ENCODE measurements around the gene ZNF205. TPM values are rescaled to one million over a fixed set of nuclear protein-coding genes. Genes with fewer than 3 reads are reported as not detected.

Gene ZNF205
- total and polyA plus RNA-seq, 9 of the 15 experiments (the other 6 are each of a cell fraction or from before 2014, with no cell fraction given) = 2.4 to 11.8 (median 5.1) TPM; not detected in 2

DNA sequence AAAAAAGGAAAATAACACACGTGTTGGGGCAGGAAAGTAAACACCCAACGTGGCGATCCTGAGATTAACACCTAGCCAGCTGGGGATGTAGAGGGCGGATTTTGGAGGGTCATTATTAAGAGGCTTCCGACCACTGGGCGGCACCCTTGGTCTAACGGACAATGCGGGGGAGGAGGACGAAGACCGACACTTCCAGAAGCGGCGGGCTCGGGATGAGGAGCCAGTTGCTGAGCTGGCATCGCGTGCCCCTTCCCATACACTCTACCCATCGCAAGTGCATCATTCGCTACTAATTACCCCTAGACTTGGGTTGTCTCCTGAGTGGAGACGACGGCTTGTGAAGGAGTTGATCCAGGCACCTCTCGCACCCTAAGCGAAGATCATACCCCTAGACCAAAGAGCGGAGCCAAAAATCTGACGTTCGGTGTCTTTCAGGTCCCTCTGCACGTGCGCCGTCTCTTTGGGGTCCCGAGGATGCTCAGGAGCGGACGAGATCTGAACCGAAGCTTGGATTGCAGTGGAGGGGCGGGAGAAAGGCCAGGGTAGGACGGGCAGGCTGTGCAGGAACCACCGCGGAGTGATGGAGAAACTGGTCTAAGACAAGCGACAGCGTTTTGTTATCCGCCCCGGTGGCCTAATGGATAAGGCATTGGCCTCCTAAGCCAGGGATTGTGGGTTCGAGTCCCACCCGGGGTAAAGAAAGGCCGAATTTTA is 40.0 kb downstream of the ZNF205 start (continued):
- TF ChIP-seq, protein P1, sequence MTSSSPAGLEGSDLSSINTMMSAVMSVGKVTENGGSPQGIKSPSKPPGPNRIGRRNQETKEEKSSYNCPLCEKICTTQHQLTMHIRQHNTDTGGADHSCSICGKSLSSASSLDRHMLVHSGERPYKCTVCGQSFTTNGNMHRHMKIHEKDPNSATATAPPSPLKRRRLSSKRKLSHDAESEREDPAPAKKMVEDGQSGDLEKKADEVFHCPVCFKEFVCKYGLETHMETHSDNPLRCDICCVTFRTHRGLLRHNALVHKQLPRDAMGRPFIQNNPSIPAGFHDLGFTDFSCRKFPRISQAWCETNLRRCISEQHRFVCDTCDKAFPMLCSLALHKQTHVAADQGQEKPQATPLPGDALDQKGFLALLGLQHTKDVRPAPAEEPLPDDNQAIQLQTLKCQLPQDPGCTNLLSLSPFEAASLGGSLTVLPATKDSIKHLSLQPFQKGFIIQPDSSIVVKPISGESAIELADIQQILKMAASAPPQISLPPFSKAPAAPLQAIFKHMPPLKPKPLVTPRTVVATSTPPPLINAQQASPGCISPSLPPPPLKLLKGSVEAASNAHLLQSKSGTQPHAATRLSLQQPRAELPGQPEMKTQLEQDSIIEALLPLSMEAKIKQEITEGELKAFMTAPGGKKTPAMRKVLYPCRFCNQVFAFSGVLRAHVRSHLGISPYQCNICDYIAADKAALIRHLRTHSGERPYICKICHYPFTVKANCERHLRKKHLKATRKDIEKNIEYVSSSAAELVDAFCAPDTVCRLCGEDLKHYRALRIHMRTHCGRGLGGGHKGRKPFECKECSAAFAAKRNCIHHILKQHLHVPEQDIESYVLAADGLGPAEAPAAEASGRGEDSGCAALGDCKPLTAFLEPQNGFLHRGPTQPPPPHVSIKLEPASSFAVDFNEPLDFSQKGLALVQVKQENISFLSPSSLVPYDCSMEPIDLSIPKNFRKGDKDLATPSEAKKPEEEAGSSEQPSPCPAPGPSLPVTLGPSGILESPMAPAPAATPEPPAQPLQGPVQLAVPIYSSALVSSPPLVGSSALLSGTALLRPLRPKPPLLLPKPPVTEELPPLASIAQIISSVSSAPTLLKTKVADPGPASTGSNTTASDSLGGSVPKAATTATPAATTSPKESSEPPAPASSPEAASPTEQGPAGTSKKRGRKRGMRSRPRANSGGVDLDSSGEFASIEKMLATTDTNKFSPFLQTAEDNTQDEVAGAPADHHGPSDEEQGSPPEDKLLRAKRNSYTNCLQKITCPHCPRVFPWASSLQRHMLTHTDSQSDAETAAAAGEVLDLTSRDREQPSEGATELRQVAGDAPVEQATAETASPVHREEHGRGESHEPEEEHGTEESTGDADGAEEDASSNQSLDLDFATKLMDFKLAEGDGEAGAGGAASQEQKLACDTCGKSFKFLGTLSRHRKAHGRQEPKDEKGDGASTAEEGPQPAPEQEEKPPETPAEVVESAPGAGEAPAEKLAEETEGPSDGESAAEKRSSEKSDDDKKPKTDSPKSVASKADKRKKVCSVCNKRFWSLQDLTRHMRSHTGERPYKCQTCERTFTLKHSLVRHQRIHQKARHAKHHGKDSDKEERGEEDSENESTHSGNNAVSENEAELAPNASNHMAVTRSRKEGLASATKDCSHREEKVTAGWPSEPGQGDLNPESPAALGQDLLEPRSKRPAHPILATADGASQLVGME (CRISPR knock-in tag; IDR thresholded peaks at IDR 0.05) = 0 out of 2 replicates have a peak, but pooled peaks have one; percentile 8
- TF ChIP-seq ZNF699 (CRISPR knock-in tag; IDR thresholded peaks at IDR 0.05; ENCODE audit: insufficient replicate concordance) (no peak), NRF1 (conservative IDR thresholded peaks at IDR 0.05 in 1 of 2, IDR thresholded peaks at IDR 0.05 in 1 of 2) (peak; percentile 73 to 77), DIDO1 (tag; IDR thresholded peaks at IDR 0.05; ENCODE audit: low read depth) (peak; percentile 14; the same call in 1 of the 2 replicates), TBP (optimal IDR thresholded peaks at IDR 0.05; ENCODE audit: low read depth, low read length) (peak; percentile 99), ZNF23 (CRISPR knock-in tag; IDR thresholded peaks at IDR 0.05) (no peak), FIP1L1 (IDR thresholded peaks at IDR 0.05; ENCODE audit: low read depth, low read length, poor library complexity, severe bottlenecking) (no peak), ZNF146 (CRISPR knock-in tag; IDR thresholded peaks at IDR 0.05; ENCODE audit: unreplicated experiment) (no peak), GTF2E2 (tag; IDR thresholded peaks at IDR 0.05) (0 out of 2 replicates have a peak, but pooled peaks have one; percentile 45), BDP1 (IDR thresholded peaks at IDR 0.05; ENCODE audit: insufficient read depth, insufficient read length) (peak; percentile 77)
- TF ChIP-seq, protein P2, sequence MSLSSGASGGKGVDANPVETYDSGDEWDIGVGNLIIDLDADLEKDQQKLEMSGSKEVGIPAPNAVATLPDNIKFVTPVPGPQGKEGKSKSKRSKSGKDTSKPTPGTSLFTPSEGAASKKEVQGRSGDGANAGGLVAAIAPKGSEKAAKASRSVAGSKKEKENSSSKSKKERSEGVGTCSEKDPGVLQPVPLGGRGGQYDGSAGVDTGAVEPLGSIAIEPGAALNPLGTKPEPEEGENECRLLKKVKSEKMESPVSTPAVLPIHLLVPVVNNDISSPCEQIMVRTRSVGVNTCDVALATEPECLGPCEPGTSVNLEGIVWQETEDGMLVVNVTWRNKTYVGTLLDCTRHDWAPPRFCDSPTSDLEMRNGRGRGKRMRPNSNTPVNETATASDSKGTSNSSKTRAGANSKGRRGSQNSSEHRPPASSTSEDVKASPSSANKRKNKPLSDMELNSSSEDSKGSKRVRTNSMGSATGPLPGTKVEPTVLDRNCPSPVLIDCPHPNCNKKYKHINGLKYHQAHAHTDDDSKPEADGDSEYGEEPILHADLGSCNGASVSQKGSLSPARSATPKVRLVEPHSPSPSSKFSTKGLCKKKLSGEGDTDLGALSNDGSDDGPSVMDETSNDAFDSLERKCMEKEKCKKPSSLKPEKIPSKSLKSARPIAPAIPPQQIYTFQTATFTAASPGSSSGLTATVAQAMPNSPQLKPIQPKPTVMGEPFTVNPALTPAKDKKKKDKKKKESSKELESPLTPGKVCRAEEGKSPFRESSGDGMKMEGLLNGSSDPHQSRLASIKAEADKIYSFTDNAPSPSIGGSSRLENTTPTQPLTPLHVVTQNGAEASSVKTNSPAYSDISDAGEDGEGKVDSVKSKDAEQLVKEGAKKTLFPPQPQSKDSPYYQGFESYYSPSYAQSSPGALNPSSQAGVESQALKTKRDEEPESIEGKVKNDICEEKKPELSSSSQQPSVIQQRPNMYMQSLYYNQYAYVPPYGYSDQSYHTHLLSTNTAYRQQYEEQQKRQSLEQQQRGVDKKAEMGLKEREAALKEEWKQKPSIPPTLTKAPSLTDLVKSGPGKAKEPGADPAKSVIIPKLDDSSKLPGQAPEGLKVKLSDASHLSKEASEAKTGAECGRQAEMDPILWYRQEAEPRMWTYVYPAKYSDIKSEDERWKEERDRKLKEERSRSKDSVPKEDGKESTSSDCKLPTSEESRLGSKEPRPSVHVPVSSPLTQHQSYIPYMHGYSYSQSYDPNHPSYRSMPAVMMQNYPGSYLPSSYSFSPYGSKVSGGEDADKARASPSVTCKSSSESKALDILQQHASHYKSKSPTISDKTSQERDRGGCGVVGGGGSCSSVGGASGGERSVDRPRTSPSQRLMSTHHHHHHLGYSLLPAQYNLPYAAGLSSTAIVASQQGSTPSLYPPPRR (CRISPR knock-in tag; IDR thresholded peaks at IDR 0.05; ENCODE audit: borderline replicate concordance) = no peak
- TF ChIP-seq, protein P3, sequence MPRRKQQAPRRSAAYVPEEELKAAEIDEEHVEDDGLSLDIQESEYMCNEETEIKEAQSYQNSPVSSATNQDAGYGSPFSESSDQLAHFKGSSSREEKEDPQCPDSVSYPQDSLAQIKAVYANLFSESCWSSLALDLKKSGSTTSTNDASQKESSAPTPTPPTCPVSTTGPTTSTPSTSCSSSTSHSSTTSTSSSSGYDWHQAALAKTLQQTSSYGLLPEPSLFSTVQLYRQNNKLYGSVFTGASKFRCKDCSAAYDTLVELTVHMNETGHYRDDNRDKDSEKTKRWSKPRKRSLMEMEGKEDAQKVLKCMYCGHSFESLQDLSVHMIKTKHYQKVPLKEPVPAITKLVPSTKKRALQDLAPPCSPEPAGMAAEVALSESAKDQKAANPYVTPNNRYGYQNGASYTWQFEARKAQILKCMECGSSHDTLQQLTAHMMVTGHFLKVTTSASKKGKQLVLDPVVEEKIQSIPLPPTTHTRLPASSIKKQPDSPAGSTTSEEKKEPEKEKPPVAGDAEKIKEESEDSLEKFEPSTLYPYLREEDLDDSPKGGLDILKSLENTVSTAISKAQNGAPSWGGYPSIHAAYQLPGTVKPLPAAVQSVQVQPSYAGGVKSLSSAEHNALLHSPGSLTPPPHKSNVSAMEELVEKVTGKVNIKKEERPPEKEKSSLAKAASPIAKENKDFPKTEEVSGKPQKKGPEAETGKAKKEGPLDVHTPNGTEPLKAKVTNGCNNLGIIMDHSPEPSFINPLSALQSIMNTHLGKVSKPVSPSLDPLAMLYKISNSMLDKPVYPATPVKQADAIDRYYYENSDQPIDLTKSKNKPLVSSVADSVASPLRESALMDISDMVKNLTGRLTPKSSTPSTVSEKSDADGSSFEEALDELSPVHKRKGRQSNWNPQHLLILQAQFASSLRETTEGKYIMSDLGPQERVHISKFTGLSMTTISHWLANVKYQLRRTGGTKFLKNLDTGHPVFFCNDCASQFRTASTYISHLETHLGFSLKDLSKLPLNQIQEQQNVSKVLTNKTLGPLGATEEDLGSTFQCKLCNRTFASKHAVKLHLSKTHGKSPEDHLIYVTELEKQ (CRISPR knock-in tag; IDR thresholded peaks at IDR 0.05) = no peak
